GM18498 (cell line): ENCODE data around the gene NHLH2.

Experiments
- ATAC-seq: cut with Tn5 transposase; IDR thresholded peaks from one replicate; pipeline ENCODE4 v1.9.1; 2021; ENCODE audit warnings: mild to moderate bottlenecking, moderate library complexity; ENCODE audit not compliant: unreplicated experiment

NHLH2 gene

DNA sequence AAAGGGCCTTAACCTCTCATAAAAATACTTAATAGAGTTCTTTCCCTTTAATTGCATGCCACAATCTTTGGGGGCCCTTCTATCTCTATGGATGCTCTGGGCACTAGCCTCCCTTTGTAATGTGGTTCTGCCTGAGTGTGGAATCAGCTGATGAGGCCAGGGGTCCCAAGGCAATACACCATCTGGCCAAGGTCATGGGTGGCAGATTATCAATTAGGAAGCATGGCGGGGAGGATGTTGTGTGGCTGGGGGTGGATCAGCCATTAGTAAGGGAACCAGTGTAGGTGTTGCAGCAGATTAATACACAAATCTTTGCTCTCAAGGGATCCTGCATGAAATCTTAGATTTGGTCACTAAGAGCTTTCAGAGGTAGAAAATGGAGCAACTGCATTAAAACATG lies 35.3 kb downstream of the NHLH2 start:
- no peak for ATAC-seq

DNA sequence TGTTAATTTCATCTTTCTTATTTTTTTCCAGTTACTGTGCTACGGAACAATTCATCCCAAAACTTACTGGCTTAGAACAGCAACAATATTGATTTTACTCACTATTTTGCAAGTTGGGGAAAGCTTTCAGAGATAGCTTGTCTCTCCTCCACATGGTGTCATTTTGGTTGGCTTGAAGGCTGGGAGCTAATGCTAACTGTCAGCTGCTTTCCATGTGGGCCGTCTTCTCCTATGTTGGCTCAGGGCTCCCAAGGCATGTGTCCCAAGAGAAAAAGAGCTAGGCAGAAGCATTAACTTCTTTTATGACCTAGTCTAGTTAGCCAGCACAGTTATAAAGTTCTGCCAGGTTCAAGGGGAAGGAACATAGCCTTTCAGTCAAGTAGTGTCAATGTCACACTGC lies 38.5 kb downstream of the NHLH2 start:
- no peak for ATAC-seq

DNA sequence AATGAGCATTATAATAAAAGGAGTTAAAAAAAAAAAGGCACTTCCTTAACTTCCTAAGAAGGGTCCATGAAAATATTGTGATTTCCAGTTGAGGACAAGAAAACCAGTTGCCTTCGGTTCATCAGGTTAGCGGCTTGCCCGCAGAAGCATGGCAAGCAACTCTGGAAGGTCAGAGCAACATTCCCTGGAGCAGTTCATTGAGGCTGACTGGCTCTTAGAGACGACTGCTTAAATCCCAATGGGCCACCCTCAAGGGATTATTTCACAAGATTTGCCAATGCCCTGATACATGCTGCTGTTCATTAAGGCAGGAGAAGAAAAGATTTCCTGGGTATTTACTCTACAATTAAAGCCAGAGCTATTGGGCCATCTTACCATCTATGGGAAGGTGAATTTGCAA lies 43.4 kb downstream of the NHLH2 start:
- no peak for ATAC-seq

DNA sequence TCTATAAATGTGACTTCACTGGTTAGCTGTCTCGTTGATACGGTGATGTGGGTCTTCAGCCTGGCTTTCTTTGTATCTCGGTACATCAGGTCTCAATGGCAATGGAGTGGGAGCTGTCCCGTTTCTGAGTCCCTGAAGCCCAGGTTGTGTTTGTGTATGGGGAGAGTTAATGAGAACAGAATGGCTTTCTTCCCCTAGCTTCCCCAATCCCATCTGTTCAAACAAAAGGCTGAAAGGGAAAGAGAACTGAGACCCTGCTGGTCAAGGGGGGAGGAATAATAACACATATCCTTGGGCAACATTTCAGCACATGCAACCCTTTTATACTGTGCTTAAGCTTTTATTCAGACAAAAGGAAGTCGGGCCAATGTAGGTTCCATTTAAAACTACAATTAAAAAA lies 44.0 kb downstream of the NHLH2 start:
- no peak for ATAC-seq

DNA sequence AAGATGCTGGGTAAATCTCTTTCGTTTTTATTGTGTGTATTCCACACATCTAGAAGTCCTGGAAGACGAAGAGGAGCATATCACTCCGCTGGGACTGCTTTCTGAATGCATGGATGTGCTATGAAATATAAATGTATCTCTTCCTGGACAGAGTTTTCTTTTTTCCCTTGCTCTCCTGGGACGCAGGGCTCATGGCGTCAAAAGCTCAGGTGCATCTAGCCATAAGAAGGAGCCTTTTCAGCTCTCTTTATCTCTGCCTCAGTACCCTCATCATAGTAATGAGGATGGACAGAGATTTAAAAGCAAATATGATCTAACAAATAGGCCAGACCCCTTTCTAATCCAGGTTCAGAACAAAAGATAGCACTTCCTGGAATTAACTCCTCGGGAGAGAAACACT lies 44.9 kb downstream of the NHLH2 start:
- ATAC-seq = no peak

DNA sequence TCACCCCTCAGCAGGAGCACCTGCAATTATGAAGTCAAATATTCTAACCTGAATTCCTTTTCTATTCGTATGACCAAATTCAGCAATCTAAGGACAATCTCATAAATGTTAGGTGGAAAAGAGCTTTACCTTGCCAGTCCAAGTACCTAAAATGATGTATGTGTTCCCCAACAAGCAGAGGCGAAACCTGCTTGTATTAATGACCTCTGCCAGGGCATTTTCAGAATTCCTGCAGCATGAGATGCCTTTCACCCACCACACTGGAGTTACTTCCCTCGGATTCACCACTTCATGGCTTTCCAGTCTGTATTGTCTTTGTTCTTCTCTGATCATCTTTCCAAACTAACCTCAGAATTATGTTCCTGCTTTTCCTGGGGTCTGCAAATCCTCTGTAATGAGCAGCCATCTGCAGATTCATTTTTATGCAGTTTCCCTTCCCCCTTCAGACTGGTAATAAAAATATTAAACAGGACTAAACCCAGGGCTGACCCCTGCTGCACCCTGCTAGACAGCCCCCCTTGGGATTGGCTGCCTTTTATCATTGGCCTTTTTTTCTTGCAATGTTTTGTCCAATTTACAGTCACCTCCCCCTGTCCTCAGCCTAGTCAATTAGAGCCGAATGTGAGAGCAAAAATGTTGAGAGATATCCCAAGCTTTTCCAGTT lies 45.8 kb downstream of the NHLH2 start:
- ATAC-seq = no peak

DNA sequence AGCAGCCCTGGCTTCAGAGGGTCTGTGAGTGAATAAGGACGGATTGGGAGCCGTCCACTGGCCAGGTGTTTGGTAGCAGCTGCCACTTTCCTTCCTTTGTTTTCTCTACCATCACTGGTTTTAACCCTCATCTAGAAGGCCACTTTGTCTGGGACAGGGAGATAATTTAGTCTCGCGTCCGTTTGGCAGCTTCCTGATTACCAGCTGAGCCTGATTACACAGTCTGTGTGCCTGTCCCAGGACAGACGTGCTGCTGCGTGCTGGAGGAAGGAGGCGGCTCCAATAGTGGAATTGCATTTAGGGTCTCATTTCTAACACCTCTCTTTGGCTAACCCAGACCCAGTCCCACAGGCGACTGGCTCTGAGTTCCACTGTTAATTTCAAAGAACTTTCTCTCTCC lies 47.8 kb downstream of the NHLH2 start:
- ATAC-seq = no peak

GRCh38 chr1:115791816-115792215 lies 49.1 kb downstream of the NHLH2 start:
- ATAC-seq = no peak

DNA sequence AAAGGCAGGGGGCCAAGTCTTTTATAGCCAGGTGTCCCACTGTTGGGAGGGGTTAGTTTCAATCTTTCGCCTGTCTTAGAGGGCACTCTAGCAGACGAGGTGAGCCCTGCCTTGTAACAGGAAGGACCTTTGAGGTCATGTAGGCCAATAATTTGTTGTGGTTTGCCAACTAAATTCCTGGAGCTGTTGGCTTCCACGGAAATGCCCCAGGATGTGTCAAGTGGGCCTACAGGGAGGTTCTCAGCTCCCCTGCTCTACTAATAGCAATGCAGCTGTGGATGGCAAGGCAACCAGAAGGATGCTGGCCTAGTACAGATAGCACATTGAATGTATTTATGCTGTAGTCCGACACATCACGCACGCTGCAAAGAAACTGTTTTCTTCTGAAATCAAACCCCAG lies 50.1 kb downstream of the NHLH2 start:
- no peak for ATAC-seq

GRCh38 chr1:115790356-115790755 lies 50.6 kb downstream of the NHLH2 start:
- ATAC-seq = no peak
